ELR (cell line): Measurements from ENCODE around the gene AOX1.
"Not testable (repeated sequence)": the region's sequence is repeated elsewhere in the genome, so short reads cannot be mapped to it uniquely, and the experiment has no call there.

Source experiments
- DNase-seq: peaks from one replicate; pipeline ENCODE4 v3.0.0-alpha.2; 2015; ENCODE audit warnings: low read depth

Gene AOX1

GRCh38 chr2:200667413-200667812 is 81.6 kb downstream of the AOX1 start:
- no peak for DNase-seq

GRCh38 chr2:200668478-200668877 is 82.7 kb downstream of the AOX1 start:
- no peak for DNase-seq

GRCh38 chr2:200669308-200669707 is 83.5 kb downstream of the AOX1 start:
- no peak for DNase-seq

DNA sequence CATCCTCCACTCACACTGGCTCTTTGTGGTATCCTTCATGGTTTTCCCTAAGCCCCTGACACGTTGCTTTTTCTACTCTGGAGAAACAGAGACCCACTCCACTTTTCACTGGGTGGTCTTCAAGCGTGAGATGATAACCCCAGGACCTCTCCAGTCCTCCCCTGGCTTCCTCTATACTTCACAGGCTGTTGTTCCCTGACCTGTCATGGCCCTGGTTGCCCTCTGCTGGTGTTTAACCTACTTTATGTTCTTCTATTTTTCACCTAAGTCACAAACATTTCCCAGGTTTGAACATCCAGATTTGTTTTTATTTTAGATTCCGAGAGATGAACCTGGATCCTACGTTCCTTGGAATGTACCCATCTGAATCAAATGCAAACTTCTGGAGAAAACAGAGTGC is 84.5 kb downstream of the AOX1 start:
- peak; percentile 20 for DNase-seq

GRCh38 chr2:200670751-200671150 is 84.9 kb downstream of the AOX1 start:
- peak; percentile 8 for DNase-seq

DNA sequence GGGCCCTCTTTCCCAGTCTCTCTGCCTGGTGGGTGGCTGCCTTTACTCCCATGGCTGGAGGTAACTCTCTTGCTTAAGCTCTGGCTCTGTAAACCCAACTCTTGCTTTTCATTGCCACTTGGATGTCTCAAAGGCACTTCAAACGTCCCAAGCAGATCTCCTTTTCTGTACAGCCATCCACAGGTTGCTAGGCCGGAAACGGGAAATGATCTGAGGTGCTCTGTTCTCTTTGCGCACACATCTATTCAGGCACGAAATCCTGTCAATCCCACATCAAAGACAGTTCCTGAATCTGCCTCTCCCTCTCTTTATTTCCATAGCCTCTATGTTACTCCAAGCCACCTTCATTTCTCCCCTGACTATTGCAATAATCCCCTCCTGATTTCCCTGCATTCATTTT is 87.4 kb downstream of the AOX1 start:
- DNase-seq = no peak

GRCh38 chr2:200674837-200675236 is 89.0 kb downstream of the AOX1 start:
- DNase-seq = no peak

DNA sequence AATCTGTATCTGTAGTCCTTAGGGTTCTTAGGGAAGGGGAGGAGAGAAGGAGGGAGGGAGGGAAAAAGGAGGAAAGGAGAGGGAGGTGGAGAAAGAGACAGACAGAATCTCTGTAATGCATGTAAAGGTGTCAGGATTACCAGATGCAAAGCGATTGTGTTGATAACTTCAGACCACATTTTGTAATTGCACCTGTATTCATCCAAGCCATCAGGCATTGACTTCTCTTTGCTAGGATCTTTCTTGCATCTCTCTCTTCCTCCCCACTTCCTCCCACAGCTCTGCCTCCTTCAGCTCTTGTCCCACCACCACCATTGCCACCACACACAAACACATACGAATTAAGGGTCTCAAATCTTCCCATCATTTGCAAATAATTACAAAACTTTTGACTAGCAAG is 91.4 kb downstream of the AOX1 start:
- DNase-seq = no peak

- no peak for DNase-seq
Observed at GRCh38 chr2:200677721-200678532, 92.1 kb downstream of the AOX1 start.

- DNase-seq = no peak
Observed at GRCh38 chr2:200679127-200679526, 93.3 kb downstream of the AOX1 start.

DNA sequence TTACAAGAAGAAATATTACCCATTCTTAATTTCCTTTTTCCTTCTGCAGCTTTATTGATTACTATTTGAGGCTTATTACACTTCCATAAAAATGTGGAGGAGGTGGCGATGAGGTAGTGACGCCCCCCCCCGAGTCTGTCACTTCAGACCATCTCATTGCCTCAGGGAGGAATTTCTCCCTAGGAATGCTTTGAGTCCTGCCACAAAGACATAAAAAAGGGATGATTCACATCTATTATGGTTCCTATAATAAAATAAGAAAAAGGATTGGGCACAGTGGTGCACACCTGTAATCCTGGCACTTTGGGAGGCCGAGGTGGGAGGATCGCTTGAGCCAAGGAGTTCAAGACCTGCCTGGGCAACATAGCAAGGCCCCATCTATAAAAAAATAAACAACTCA is 93.7 kb downstream of the AOX1 start:
- peak; percentile 42 for DNase-seq

DNA sequence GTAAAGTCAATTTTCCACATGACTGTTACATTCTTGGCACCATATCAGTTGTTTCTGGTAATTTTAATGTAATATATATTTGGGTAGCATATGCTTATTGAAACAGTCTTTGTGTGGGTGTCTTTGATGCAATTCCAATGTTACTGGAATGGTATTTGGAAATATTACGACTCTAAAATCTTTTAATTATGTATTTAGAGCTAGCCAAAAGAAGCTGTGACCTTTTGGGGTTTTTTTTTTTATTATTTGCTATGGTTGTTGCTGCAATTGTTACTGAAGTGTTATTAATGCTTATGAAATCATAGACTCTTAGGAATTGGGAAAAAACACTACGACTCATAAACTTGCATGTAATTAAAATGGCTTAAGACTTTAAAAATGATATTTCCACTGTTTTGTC is 95.9 kb downstream of the AOX1 start:
- no peak for DNase-seq

GRCh38 chr2:200682407-200682806 is 96.6 kb downstream of the AOX1 start:
- not testable (repeated sequence) for DNase-seq

- DNase-seq = no peak
Observed at GRCh38 chr2:200687922-200688920, 102.4 kb downstream of the AOX1 start.

DNA sequence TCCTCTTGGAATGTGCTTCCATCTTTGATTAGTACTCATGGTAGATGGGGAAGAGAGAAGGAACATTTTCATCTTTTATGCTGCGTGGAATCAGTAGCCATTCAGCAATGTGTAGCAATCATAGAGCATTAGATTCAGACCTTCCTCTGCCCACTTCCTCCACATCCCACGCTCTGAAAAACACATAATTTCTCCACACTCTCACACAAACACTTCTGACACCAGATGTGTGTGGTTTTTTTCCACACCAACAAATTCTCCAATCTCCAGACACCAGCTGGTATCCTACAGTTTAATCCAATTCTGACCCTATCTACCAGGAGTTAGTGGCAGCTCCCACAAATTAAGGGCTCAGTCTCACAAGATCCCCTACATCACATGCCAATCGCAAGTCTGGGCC is 103.3 kb downstream of the AOX1 start:
- DNase-seq = no peak

GRCh38 chr2:200693836-200694470 is 108.1 kb downstream of the AOX1 start:
- no peak for DNase-seq

- DNase-seq = no peak
Observed at GRCh38 chr2:200695191-200695590, 109.4 kb downstream of the AOX1 start.

- DNase-seq = no peak
Observed at GRCh38 chr2:200695601-200696000, 109.8 kb downstream of the AOX1 start.

- no peak for DNase-seq
Observed at GRCh38 chr2:200698217-200698616, 112.4 kb downstream of the AOX1 start.

DNA sequence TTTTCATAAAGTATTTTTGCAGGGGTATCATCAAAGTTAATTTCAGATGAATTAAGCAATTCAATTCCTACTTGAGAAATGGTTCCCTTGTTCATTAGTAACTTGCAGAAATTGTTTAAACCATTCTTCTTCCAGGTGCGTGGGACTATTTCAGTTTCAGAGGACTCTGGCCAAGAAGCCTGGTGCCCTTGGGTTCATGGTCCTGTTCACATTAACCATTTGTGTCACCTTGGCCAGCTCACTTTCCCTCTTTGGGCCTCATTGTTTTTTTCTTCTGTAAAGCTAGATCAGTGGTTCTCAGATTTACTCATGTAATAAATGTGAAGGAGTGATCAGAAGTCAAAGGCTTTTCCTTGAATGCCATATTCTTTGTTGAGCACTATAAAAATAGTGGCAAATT is 113.5 kb downstream of the AOX1 start:
- no peak for DNase-seq

- DNase-seq = no peak
Observed at GRCh38 chr2:200700856-200701255, 115.0 kb downstream of the AOX1 start.

GRCh38 chr2:200702044-200702443 is 116.2 kb downstream of the AOX1 start:
- no peak for DNase-seq
